Large intestine (tissue), 3 donors: ENCODE measurements around the gene PAEP. TPM values are rescaled to one million over a fixed set of nuclear protein-coding genes. Genes with fewer than 3 reads are reported as not detected.

ENCODE experiments used
- DNase-seq, 2 donors: peaks; one replicate each; pipeline versions ENCODE4 v3.0.0 to v3.0.0-alpha.2; 2013
- H3K27ac ChIP-seq: one replicate; pipeline ENCODE4 v1.5.1; 2013; ENCODE audit warnings: low read length
- H3K27me3 ChIP-seq: 2 replicates; pipeline ENCODE4 v1.6.1; 2013; ENCODE audit warnings: low read length; ENCODE audit not compliant: control insufficient read depth, insufficient read depth
- H3K36me3 ChIP-seq: 2 replicates; pipeline ENCODE4 v1.6.1; 2013; ENCODE audit warnings: low read length; ENCODE audit not compliant: control insufficient read depth, insufficient read depth
- H3K4me1 ChIP-seq: one replicate; pipeline ENCODE4 v1.6.1; 2013; ENCODE audit warnings: low read length; ENCODE audit not compliant: control insufficient read depth, insufficient read depth
- H3K4me3 ChIP-seq: one replicate; pipeline ENCODE4 v1.5.1; 2013; ENCODE audit warnings: low read length
- H3K9me3 ChIP-seq: one replicate; pipeline ENCODE4 v1.6.1; 2013; ENCODE audit warnings: mild to moderate bottlenecking, low read depth, low read length, moderate library complexity; ENCODE audit not compliant: control insufficient read depth
- WGBS: methylation state at CpG from one replicate; pipeline ENCODE4 v1.1.5; 2013; ENCODE audit warnings: low lambda C conversion rate; ENCODE audit not compliant: insufficient coverage; 5-methylcytosine and 5-hydroxymethylcytosine counted together
- polyA plus RNA-seq: library from polyadenylated mRNA; unstranded; fragments of 120-200 nt; gene quantifications from one replicate; pipeline ENCODE4 v1.2.1, GENCODE V29; 2013

The PAEP gene
- polyA plus RNA-seq, 1 donor, result 0.09 TPM

DNA sequence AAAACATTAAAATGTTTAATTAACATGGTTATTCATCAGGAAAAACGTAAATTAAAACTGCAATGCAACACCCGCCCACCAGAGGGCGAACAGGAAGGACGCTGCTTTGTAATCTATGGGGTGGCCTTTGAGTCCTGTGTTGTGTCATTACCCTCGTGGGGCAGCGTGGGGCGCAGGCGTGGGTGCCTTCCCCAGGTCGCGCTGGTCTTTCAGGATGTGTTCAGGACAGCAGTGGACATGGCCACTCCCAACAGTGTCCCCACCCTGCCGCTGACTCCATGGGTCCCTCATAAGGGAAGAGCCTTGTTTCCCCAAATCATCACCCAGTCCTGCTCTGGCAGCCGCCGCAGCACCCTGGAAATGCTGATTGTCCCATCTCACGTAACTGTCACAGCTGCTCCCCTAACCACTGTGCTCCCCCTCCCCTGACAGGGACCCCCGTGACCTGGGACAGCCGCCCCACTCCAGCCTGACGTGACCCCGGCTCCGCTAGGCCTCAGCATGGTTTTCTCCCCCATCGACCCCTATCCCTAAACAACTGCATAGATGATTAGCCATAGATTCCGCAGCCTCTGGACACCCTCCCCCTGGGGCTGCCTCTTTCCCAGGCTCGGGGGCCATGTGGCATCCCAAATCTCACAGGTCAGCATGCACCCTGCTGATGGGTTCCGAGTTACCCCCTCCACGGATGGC, 41.4 kb downstream of the PAEP start:
- no peak overlapping the region for H3K4me3 ChIP-seq
- H3K36me3 ChIP-seq, result no peaks in the 10 kb centered on the region
- H3K9me3 ChIP-seq, result no peaks in the 10 kb centered on the region
- H3K27ac ChIP-seq, result no peak overlapping the region
- 0% methylated on average over 2 of the region's 24 CpGs for whole genome bisulfite sequencing
- DNase-seq, result peak; percentile 7 to 31
- no peaks in the 10 kb centered on the region for H3K27me3 ChIP-seq
- no peaks in the 10 kb centered on the region for H3K4me1 ChIP-seq

DNA sequence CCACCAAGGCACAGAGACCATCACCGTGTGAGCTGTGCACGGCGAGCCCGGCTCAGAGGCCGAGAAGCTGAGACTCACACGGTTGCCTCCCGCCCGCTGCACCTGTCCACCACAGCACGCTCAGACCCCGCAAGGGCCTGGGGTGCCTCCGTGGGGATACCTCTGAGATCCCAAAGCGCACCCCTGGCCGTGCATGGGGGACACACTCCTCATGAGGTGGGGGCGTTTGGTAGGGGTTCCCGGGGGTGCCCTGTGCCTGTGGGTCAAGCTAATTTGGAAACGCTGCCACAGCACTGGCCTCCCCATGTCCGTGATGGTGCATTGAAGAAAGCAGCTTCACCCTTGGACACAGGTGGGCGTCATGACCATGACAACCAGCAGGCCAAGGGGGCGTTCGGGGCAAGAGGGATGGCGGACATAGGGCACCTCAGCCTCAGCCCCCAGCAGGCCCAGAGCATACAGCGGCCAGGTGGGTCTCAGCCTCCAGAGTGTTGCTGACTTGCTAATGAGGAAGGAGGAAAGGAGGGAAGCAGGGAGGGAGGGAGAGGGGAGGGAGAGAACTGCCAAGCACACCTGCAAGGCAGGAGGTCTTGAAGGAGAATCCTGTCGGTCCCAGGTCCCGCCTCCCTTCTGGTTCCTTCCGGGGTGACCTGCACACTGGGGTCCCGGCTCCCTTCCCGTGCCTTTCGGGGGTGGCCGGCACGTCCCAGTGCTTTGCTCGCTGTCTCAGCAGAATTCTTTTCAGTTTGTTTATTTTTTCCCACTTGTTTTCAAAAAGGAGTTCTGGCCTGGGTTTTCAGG, 43.1 kb downstream of the PAEP start:
- WGBS, result no CpG with 5 or more reads among the region's 31 CpGs
- no peak for DNase-seq
- Histone ChIP-seq H3K4me3 (no peak overlapping the region), H3K9me3 (no peaks in the 10 kb centered on the region), H3K27me3 (no peaks in the 10 kb centered on the region), H3K4me1 (no peaks in the 10 kb centered on the region), H3K36me3 (no peaks in the 10 kb centered on the region), H3K27ac (no peak overlapping the region)

DNA sequence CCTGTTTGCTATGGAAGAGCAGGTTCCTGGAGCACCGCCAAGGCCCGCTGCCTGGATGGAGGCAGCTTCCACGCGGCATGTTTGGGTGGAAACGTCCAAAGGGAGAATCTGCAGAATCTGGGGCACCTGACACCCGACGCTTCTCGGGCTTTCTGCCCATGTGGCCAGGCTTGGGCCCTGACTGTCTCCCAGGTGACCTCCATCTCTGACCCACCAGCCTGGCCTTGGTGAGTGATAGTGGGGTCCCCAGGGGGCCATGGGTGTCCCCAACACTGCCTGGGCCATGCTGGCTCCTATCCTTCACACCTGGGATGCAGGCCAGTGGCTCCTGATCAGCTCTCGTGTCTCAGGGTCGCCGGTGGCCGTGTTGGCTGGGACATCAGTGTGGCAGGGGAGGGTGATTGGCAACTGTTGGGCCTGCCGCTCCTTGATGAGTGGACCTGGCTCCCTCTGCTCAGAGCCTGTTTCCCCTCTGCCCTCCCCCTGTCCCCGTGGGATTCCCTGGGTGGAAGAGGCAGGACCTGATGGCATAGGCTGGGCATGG, 43.8 kb downstream of the PAEP start:
- H3K4me1 ChIP-seq, result no peaks in the 10 kb centered on the region
- no peak for DNase-seq
- no peak overlapping the region for H3K27ac ChIP-seq
- H3K4me3 ChIP-seq, result no peak overlapping the region
- no CpG with 5 or more reads among the region's 14 CpGs for WGBS
- H3K36me3 ChIP-seq, result no peaks in the 10 kb centered on the region
- no peaks in the 10 kb centered on the region for H3K27me3 ChIP-seq
- no peaks in the 10 kb centered on the region for H3K9me3 ChIP-seq

- WGBS, result no CpG with 5 or more reads among the region's 11 CpGs
- no peak overlapping the region for H3K4me3 ChIP-seq
- H3K36me3 ChIP-seq, result no peaks in the 10 kb centered on the region
- no peaks in the 10 kb centered on the region for H3K4me1 ChIP-seq
- no peaks in the 10 kb centered on the region for H3K27me3 ChIP-seq
- no peak for DNase-seq
- H3K9me3 ChIP-seq, result no peaks in the 10 kb centered on the region
- H3K27ac ChIP-seq, result no peak overlapping the region
Observed at GRCh38 chr9:135606885-135607259, 45.3 kb downstream of the PAEP start.

DNA sequence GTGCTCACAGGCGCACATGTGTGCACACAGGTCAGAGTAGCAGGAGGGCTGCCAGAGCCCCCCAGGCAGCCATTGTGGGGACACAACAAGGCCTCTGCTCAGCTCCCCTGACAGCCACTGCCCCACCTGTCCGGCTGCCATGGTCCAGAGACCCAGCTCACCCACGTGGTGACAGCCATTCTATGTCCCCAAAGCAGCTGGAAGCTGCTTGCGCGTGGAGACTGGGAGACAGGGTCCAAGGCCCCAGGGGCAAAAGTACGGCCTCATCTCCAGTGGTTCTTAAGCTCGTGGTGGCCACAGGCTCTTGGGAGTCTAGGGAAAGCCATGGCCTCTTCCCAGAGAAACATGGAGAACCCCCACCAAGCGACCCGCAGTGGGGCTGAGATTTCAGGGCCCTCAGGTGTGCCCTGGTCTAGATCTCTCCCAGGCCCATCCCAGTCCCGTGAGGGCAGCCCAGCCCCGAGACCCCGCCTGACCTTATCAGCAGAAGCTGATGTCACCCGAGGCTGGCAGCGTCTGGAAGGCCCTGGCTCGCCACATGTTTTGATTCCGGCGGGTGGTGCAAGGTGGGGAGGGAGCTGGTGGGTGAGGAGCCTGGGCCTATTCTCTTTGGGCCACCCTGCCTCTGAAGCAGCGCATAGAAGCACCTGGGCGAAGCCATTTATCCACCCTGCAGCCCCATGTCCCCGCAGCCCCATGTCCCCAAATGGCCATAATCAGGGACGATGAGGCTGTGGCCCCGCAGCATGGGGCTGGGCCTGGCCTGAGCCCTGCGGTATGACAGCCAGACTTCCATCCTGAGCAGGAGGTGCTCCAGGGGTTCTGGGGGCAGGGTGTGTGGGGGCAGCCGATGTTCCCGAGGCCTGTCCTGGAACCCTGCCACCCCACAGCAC, 46.1 kb downstream of the PAEP start:
- DNase-seq, result no peak

DNA sequence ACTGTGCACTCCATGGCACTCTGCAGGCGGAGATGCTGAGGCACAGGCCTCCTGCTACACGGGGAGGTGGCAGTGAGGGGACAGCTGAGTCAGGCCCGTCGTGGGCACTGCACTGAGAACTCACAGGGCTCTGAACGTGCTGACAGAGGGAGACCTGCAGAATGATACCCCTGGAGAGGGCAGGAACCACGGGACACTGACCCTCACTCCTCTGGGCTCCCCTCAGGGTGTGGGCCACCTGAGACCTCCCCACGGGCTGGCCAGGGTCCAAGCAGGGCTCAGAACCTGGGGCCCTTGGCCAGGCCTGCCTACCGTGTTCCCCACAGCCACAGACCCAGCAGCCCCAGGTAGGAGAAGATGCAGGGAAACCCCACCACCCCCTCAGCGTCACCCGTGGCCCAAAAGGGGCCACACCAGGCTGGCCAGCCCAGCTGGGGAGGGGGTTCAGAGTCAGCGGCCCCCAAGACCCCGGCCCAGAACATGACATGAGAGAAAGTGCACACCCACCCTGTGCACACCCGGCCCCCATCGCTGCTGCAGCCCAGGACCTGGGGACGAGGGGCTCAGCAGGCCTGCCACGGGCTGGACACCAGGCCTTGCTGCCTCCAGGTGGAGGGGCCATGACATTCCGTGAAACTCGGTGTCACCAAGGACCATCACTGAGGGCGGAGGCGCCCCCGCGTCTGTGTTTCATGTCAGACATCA, 46.9 kb downstream of the PAEP start:
- Histone ChIP-seq H3K27ac (no peak overlapping the region), H3K4me1 (no peaks in the 10 kb centered on the region), H3K4me3 (no peak overlapping the region), H3K27me3 (no peaks in the 10 kb centered on the region), H3K9me3 (no peaks in the 10 kb centered on the region), H3K36me3 (no peaks in the 10 kb centered on the region)
- WGBS, result no CpG with 5 or more reads among the region's 22 CpGs
- no peak for DNase-seq

More for the DNA sequence above, 46.1 kb downstream of the PAEP start:
- Histone ChIP-seq H3K36me3 (no peaks in the 10 kb centered on the region), H3K4me1 (no peaks in the 10 kb centered on the region), H3K27ac (no peak overlapping the region), H3K27me3 (no peaks in the 10 kb centered on the region), H3K9me3 (no peaks in the 10 kb centered on the region), H3K4me3 (no peak overlapping the region)
- no CpG with 5 or more reads among the region's 25 CpGs for WGBS

- Histone ChIP-seq H3K4me1 (no peaks in the 10 kb centered on the region), H3K36me3 (no peaks in the 10 kb centered on the region), H3K9me3 (no peaks in the 10 kb centered on the region), H3K27ac (no peak overlapping the region), H3K27me3 (no peaks in the 10 kb centered on the region), H3K4me3 (no peak overlapping the region)
- no CpG with 5 or more reads among the region's 15 CpGs for WGBS
- DNase-seq, result no peak
Observed at GRCh38 chr9:135608999-135609317, 47.4 kb downstream of the PAEP start.

GRCh38 chr9:135609366-135609955, 47.9 kb downstream of the PAEP start:
- H3K4me1 ChIP-seq, result no peaks in the 10 kb centered on the region
- no peak for DNase-seq
- 100% methylated on average over 1 of the region's 17 CpGs for WGBS
- no peak overlapping the region for H3K4me3 ChIP-seq
- no peak overlapping the region for H3K27ac ChIP-seq
- no peaks in the 10 kb centered on the region for H3K9me3 ChIP-seq
- H3K36me3 ChIP-seq, result no peaks in the 10 kb centered on the region
- no peaks in the 10 kb centered on the region for H3K27me3 ChIP-seq

DNA sequence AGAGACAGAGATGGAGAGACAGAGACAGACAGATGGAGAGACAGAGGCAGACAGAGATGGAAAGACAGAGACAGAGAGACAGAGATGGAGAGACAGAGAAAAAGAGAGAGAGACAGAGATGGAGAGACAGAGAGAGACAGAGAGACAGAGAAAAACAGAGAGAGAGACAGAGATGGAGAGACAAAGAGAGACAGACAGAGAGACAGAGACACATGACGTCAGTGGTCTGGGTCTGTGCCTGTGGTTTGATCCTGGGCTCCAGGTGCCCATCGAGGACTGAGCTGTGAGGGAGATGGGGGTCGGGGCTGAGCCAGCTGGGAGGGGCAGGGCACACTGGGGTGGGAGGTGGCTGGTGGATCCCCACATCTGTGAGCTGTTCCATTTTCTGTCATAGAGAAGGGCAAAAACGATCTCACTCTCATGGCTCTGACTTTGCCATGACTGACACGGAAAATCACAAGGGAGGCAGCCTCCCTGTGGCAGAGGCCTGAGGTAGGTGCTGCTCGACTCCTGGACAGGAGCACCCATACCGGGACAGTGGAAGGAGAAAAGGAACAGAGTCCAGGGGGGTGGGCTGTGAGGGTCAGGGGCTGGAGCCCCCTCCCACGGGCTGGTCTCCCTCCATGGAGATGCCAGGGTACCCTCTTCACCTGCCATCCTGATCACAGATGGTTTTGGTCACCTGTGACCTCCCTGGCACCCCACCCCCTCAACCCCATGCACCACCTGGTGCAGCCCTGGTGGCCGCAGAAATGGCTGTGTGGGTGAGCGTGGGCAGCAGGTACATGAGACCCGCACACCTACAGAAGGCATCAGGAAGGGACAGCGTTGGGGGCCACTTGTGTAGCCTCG, 49.0 kb downstream of the PAEP start:
- DNase-seq, result no peak
- Histone ChIP-seq H3K27ac (no peak overlapping the region), H3K9me3 (no peaks in the 10 kb centered on the region), H3K27me3 (no peaks in the 10 kb centered on the region), H3K4me3 (no peak overlapping the region), H3K4me1 (no peaks in the 10 kb centered on the region), H3K36me3 (no peaks in the 10 kb centered on the region)
- WGBS, result no CpG with 5 or more reads among the region's 13 CpGs
